Calu3 (cell line): ENCODE measurements around the gene PRAMEF33. TPM values are rescaled to one million over a fixed set of nuclear protein-coding genes. Genes with fewer than 3 reads are reported as not detected.
A peak's percentile ranks its signal among the peaks of the same experiment; 100 is the strongest.
"Not testable (repeated sequence)": the region's sequence is repeated elsewhere in the genome, so short reads cannot be mapped to it uniquely, and the experiment has no call there.

Source experiments
- Bru-seq: library from RNA; stranded (reverse); fragments of 400-500 nt; gene quantifications from one replicate; lab custom pipeline; 2021; lab: Mats Ljungman, UMichigan
- BruChase-seq, 2 experiments: library from RNA; stranded (reverse); fragments of 400-500 nt; gene quantifications; one replicate each; lab custom pipeline; 2021; lab: Mats Ljungman, UMichigan
- BruUV-seq: library from RNA; stranded (reverse); fragments of 400-500 nt; replicated peaks from 2 replicates; lab custom pipeline; 2021; lab: Mats Ljungman, UMichigan
- CTCF ChIA-PET: fragments of 300-600 bp; sonication (Branson Sonifier 250); formaldehyde crosslinking; loops from one replicate; lab custom pipeline; 2022; ENCODE audit warnings: antibody characterized with exemption; lab: Charles Lee
- DNase-seq: peaks from one replicate; pipeline ENCODE4 v3.0.0; 2022
- H3K27ac Mint-ChIP-seq: one replicate; pipeline ENCODE4 v1.8.0; 2022; ENCODE audit warnings: mixed read lengths; ENCODE audit not compliant: unreplicated experiment
- H3K27me3 Mint-ChIP-seq: one replicate; pipeline ENCODE4 v1.8.0; 2022; ENCODE audit warnings: mixed read lengths; ENCODE audit not compliant: unreplicated experiment
- H3K36me3 Mint-ChIP-seq: one replicate; pipeline ENCODE4 v1.8.0; 2022; ENCODE audit warnings: mild to moderate bottlenecking, moderate library complexity, mixed read lengths; ENCODE audit not compliant: insufficient read depth, unreplicated experiment
- H3K4me1 Mint-ChIP-seq: one replicate; pipeline ENCODE4 v1.8.0; 2022; ENCODE audit warnings: mild to moderate bottlenecking, low read depth, mixed read lengths; ENCODE audit not compliant: unreplicated experiment
- H3K4me3 Mint-ChIP-seq: one replicate; pipeline ENCODE4 v1.8.0; 2022; ENCODE audit warnings: mild to moderate bottlenecking, low read depth, moderate library complexity, mixed read lengths; ENCODE audit not compliant: unreplicated experiment
- H3K9me3 Mint-ChIP-seq: one replicate; pipeline ENCODE4 v1.8.0; 2022; ENCODE audit warnings: low read depth, mixed read lengths; ENCODE audit not compliant: unreplicated experiment
- intact Hi-C: fragments of 100-400 bp; cut with micrococcal nuclease; formaldehyde crosslinking; loops from one replicate; pipeline ENCODE4 v1.10.0; 2022; ENCODE audit not compliant: unreplicated experiment
- long read RNA-seq: library from polyadenylated mRNA; stranded (forward); transcript quantifications from one replicate; pipeline ENCODE4 v2.0.0, GENCODE V29; 2022
- total RNA-seq: library from RNA; stranded (reverse); gene quantifications from 2 replicates; pipeline ENCODE4 v1.2.3, GENCODE V29; 2022

The PRAMEF33 gene, protein sequence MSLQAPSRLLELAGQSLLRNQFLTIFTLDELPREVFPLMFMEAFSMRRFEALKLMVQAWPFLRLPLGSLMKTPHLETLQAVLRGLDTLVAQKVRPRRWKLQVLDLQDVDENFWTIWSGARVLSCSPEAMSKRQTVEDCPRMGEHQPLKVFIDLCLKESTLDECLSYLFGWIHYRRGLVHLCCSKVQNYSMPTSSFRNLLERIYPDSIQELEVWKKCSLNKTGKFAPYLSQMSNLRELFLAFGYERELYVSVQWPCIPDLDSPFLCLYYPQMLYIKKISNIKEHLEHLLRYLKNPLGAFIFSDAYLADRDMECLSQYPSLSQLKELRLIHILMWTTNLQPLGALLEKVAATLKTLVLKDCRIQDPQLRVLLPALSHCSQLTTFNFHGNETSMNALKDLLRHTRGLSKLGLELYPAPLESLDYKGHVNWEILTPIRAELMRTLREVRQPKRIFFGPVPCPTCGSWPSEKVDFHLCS
- not detected in 2 replicates for total RNA-seq
- Bru-seq, nascent RNA: not detected
- not detected for BruChase-seq, experiment 1, labeled RNA remaining after a 6-hour chase
- not detected for BruChase-seq, experiment 2, labeled RNA remaining after a 2-hour chase
- long read RNA-seq: 0 reads

DNA sequence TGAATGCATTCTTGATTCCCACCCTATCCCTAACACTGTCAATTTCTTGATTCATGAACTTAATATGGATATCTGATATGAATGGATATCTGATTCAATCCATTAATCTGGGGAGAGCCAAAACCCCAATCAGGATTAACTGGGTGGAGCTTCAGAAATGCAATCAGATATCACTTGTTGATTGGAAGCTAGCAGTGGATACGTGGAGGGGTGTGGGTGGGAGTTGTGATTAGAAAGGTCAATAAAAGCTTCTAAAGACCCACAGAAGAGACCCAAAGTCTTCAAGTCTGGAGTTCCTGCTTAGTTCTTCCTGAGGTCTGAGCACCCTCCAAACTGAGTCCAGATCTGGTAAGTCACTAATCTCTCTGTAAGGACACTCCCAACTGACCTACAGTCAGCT, at the start of gene PRAMEF33:
PRAMEF33 (plus strand) TSS at position 301 of the 400 bp plus-strand sequence. CDS start 2,416 bp downstream, outside the sequence.
- intact Hi-C loops, H3K27me3 Mint-ChIP-seq, DNase-seq, H3K4me1 Mint-ChIP-seq, H3K9me3 Mint-ChIP-seq, H3K27ac Mint-ChIP-seq, CTCF ChIA-PET, H3K36me3 Mint-ChIP-seq, H3K4me3 Mint-ChIP-seq, BruUV-seq: not testable (repeated sequence)

DNA sequence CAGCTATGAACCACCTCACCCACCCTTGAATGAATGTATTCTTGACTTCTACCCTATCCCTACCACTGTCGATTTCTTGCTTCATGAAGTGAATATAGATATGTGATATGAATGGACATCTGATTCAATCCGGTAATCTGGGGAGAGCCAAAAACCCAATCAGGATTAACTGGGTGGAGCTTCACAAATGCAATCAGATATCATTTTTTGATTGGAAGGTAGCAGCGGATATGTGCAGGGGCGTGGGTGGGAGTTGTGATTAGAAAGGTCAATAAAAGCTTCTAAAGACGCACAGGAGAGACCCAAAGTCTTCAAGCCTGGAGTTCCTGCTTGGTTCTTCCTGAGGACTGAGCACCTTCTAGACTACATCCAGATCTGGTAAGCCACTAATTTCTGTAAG, 49.4 kb upstream of the PRAMEF33 start, which contains the start of gene PRAMEF5:
PRAMEF5 (plus strand) TSS at position 301 of the 400 bp plus-strand sequence. CDS start 5,071 bp downstream, outside the sequence.
- H3K27me3 Mint-ChIP-seq, intact Hi-C loops, H3K36me3 Mint-ChIP-seq, CTCF ChIA-PET, BruUV-seq, H3K9me3 Mint-ChIP-seq, H3K4me1 Mint-ChIP-seq, H3K4me3 Mint-ChIP-seq, DNase-seq, H3K27ac Mint-ChIP-seq: not testable (repeated sequence)

DNA sequence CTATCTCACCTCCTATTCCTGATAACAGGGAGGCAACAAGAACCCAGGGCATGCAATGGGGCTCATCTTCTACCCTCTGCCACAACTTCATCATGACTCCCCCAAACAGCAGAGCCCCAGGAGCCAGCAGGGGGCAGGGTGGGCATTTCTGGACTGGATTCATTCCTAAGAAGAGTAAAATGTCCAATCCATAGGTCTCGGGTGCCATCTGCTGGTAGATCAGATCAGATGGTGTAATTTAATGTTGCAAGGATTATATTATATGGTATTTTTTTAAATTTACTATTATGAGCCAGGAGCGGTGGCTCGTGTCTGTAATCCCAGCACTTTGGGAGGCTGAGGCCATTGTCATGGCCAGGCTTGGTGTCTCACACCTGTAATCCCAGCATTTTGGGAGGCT, 38.2 kb upstream of the PRAMEF33 start:
- H3K27me3 Mint-ChIP-seq, H3K4me1 Mint-ChIP-seq, H3K4me3 Mint-ChIP-seq, CTCF ChIA-PET, H3K27ac Mint-ChIP-seq, DNase-seq, BruUV-seq, intact Hi-C loops, H3K36me3 Mint-ChIP-seq, H3K9me3 Mint-ChIP-seq: not testable (repeated sequence)

DNA sequence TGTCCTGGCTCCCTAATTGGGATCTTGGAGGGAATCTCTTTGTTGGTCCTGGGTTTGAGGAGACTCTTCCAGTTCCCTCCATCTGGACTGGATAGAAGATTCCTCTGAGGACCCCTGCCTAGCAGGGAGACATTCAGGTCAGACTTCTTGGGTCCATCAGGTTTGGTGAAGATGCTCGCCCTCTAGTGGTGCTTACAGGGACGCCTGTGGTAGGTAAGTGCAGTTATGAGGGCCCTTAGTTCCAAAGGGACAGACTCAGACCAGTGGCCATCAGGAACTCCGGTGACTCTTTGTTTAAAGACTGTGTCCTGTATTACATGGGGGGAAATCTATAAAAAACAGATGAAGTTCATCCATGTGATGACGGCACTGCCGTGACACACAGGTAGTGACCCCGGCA, 26.3 kb upstream of the PRAMEF33 start:
- H3K27ac Mint-ChIP-seq, BruUV-seq, H3K36me3 Mint-ChIP-seq, H3K4me1 Mint-ChIP-seq, H3K27me3 Mint-ChIP-seq, H3K4me3 Mint-ChIP-seq, CTCF ChIA-PET, H3K9me3 Mint-ChIP-seq, intact Hi-C loops: not testable (repeated sequence)
- DNase-seq: peak; percentile 0

DNA sequence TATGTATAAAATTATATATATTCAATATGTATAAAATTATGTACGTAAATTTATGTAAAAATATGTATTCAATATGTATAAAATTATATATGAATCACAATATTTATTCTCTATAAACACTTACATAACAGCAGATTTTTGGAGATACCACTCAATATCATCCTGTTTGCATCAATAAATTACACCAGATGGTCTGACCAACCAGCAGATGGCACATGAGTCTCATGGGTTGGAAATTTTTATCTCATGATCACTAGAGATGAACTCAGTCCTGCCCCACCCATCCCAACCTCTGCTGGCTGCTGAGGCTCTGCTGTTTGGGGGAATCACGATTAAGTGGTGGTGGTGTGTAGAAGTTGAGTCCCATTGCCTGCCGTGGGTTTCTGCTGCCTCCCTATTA, 23.7 kb upstream of the PRAMEF33 start:
- H3K4me1 Mint-ChIP-seq, intact Hi-C loops, DNase-seq, CTCF ChIA-PET, H3K36me3 Mint-ChIP-seq, H3K27me3 Mint-ChIP-seq, H3K9me3 Mint-ChIP-seq, H3K27ac Mint-ChIP-seq, BruUV-seq, H3K4me3 Mint-ChIP-seq: not testable (repeated sequence)

DNA sequence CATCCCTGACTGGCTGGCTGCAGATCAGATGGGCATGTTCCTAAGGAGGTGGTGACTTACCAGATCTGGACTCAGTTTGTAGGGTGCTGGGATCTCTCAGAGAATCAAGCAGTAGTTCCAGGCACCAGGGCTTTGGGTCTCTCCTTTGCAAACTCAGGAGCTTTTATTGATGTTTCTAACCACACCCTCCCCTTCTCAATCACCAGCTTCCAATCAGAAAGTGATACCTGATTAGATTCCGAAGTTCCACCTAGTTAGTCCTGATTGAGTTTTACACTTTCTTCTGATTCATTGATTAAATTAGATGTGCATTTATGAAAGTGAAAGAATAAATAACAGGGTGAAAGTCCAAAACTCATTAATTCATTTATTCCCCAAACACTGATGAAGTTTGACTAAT, 18.3 kb upstream of the PRAMEF33 start, which contains the start of gene PRAMEF8:
PRAMEF8 (minus strand) TSS at position 101 of the 400 bp plus-strand sequence. CDS start 1,046 bp downstream, outside the sequence.
- H3K4me1 Mint-ChIP-seq, intact Hi-C loops: not testable (repeated sequence)

DNA sequence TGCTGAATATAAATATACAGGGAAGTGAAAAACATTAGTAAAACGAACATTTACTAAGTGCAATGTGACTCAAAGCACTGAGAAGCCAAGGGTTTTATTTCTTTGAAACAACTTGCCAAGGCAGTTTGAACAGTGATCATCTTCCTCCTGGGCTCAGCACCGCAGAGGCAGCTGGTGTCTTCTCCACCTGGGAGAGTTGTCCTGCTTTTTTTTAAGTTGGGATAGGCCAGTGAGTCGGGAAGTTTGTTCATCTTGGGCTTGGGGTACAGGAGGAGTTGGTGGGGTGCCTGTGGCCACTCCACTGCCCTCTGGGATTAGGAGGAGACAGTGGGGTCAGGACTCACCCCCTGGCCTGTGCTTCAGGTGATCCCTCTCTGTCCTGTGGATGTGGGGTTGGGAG, 14.3 kb upstream of the PRAMEF33 start:
- intact Hi-C loops, H3K9me3 Mint-ChIP-seq, H3K4me1 Mint-ChIP-seq, CTCF ChIA-PET, H3K4me3 Mint-ChIP-seq, H3K27me3 Mint-ChIP-seq, DNase-seq, BruUV-seq, H3K36me3 Mint-ChIP-seq, H3K27ac Mint-ChIP-seq: not testable (repeated sequence)

More for the DNA sequence above, 18.3 kb upstream of the PRAMEF33 start, which contains the start of gene PRAMEF8:
- H3K27ac Mint-ChIP-seq, CTCF ChIA-PET, H3K9me3 Mint-ChIP-seq, H3K4me3 Mint-ChIP-seq, H3K36me3 Mint-ChIP-seq, H3K27me3 Mint-ChIP-seq, BruUV-seq, DNase-seq: not testable (repeated sequence)

DNA sequence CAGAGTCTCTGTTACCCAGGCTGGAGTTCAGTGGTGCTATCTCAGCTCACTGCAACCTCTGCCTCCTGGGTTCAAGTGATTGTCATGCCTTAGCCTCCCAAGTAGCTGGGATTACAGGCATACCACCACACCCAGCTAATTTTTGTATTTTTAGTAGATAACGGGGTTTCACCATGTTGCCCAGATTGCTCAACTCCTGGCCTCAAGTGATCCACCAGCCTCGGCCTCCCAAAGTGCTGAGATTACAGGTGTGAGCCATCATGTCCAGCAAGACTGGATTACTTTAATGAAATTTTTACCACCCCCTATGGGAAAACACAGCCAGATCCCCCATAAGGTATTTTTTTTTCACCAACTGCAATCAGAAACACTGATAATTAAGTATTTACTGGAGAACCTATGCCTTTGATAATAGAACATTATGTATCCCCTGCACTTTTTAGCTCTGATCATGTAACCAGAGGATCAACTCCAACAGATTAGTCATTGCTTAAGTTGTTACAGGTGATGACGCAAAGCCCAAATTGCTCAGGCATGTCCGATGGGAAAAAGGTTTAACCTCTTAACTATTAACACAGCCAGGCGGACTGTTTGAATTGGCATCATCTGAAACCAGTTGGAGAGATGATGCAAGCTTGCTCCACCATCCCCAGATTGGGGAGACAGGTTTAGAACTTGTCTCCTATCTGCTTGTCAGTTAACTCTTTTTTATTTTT, 6.0 kb upstream of the PRAMEF33 start:
- CTCF ChIA-PET, H3K4me1 Mint-ChIP-seq, H3K36me3 Mint-ChIP-seq, H3K9me3 Mint-ChIP-seq, DNase-seq, H3K4me3 Mint-ChIP-seq, BruUV-seq, H3K27me3 Mint-ChIP-seq, intact Hi-C loops, H3K27ac Mint-ChIP-seq: not testable (repeated sequence)

DNA sequence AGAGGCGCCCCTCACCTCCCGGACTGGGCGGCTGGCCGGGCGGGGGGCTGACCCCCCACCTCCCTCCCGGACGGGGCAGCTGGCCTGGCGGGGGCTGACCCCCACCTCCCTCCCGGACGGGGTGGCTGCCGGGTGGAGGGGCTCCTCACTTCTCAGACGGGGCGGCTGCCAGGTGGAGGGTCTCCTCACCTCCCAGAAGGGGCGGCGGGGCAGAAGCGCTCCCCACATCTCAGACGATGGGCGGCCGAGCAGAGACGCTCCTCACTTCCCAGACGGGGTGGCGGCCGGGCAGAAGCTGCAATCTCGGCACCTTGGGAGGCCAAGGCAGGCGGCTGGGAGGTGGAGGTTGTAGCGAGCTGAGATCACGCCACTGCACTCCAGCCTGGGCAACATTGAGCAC, 4.6 kb upstream of the PRAMEF33 start:
- H3K4me3 Mint-ChIP-seq, H3K9me3 Mint-ChIP-seq, BruUV-seq, intact Hi-C loops, H3K27ac Mint-ChIP-seq, DNase-seq, CTCF ChIA-PET, H3K4me1 Mint-ChIP-seq, H3K36me3 Mint-ChIP-seq, H3K27me3 Mint-ChIP-seq: not testable (repeated sequence)
